Breast epithelium (tissue), 4 donors: ENCODE results near the gene FYN. TPM values are rescaled to one million over a fixed set of nuclear protein-coding genes. Genes with fewer than 3 reads are reported as not detected.

ENCODE experiments used
- DNase-seq, 2 donors: peaks; one replicate each; pipeline ENCODE4 v3.0.0-alpha.2; 2019; ENCODE audit warnings: low spot score in 2 of 2
- H3K27ac ChIP-seq, 2 donors: fragments of 200-600 bp; sonication (generic) in 1 of 2; one replicate each; pipeline ENCODE4 v1.5.1; 2016 to 2019; ENCODE audit warnings: mild to moderate bottlenecking in 1 of 2
- H3K27me3 ChIP-seq, 2 donors: fragments of 200-600 bp; sonication (generic) in 1 of 2; one replicate each; pipeline versions ENCODE4 v1.5.1 to v1.6.0; 2017 to 2019; ENCODE audit warnings: control low read depth in 1 of 2, mild to moderate bottlenecking in 1 of 2
- H3K36me3 ChIP-seq: fragments of 200-600 bp; one replicate; pipeline ENCODE4 v1.5.1; 2019
- H3K4me1 ChIP-seq, 2 donors: fragments of 200-600 bp; sonication (generic); one replicate each; pipeline ENCODE4 v1.5.1; 2016 to 2019; ENCODE audit warnings: control low read depth in 1 of 2
- H3K4me3 ChIP-seq, 3 donors: fragments of 200-600 bp; sonication (generic); 1 replicate in 2 of 3; 2 replicates in 1 of 3; pipeline ENCODE4 v1.5.1; 2016 to 2019; ENCODE audit warnings: mild to moderate bottlenecking in 3 of 3, moderate library complexity in 2 of 3
- H3K9me3 ChIP-seq, 2 donors: fragments of 200-600 bp; sonication (generic) in 1 of 2; one replicate each; pipeline ENCODE4 v1.5.1; 2016 to 2019; ENCODE audit warnings: control low read depth in 1 of 2
- CTCF ChIP-seq, 3 donors: fragments of 450-650 bp; IDR thresholded peaks; one replicate each; pipeline ENCODE4 v1.5.1; 2016 to 2017; ENCODE audit warnings: antibody characterized with exemption in 3 of 3, mild to moderate bottlenecking in 3 of 3, moderate library complexity in 3 of 3
- POLR2A ChIP-seq: fragments of 450-650 bp; IDR thresholded peaks from one replicate; pipeline ENCODE4 v1.6.1; 2016; ENCODE audit warnings: antibody characterized with exemption, mild to moderate bottlenecking, moderate library complexity
- POLR2AphosphoS5 ChIP-seq, 3 donors: sonication (generic); formaldehyde crosslinking; IDR thresholded peaks; one replicate each; pipeline ENCODE4 v1.6.1; 2017; ENCODE audit warnings: antibody characterized with exemption in 3 of 3
- intact Hi-C: fragments of 100-400 bp; cut with DNase I; formaldehyde crosslinking; loops from one replicate; pipeline ENCODE4 v1.15.1; 2023; ENCODE audit warnings: low total_unique reads
- total RNA-seq, 3 donors: library from RNA; depleted of rRNA; stranded (reverse); fragments of >200 nt; gene quantifications; one replicate each; pipeline ENCODE4 v1.1.0, GENCODE V29; 2016

FYN gene
- total RNA-seq, 3 donors from 2014 or later, result 44.8 to 209 (median 111) TPM

- intact Hi-C loops, result loop anchor here (10.0 kb wide), 1 partner anchor 278 kb away; no protein-coding TSS in a partner anchor
- no peaks in the 10 kb centered on the region for H3K36me3 ChIP-seq
- no peak overlapping the region for H3K4me3 ChIP-seq
- H3K27ac ChIP-seq, result no peak overlapping the region
- H3K27me3 ChIP-seq, result no peaks in the 10 kb centered on the region
- no peak for DNase-seq
- TF ChIP-seq POLR2A, result no peak
- TF ChIP-seq CTCF (IDR thresholded peaks at IDR 0.05), result no peak
- no peak for TF ChIP-seq POLR2AphosphoS5 (IDR thresholded peaks at IDR 0.05)
- no peaks in the 10 kb centered on the region for H3K9me3 ChIP-seq
- H3K4me1 ChIP-seq, result peaks cover 0 to 2% of the 10 kb centered on the region in 2 donors
Measured at GRCh38 chr6:111716325-111716724, 156.9 kb downstream of the FYN start.

- Histone ChIP-seq H3K27me3 (no peaks in the 10 kb centered on the region), H3K4me3 (no peak overlapping the region), H3K36me3 (no peaks in the 10 kb centered on the region), H3K9me3 (no peaks in the 10 kb centered on the region), H3K4me1 (peaks cover 0 to 2% of the 10 kb centered on the region in 2 donors), H3K27ac (no peak overlapping the region)
- DNase-seq, result no peak
- TF ChIP-seq CTCF (IDR thresholded peaks at IDR 0.05), result no peak
- no peak for TF ChIP-seq POLR2A
- TF ChIP-seq POLR2AphosphoS5 (IDR thresholded peaks at IDR 0.05), result no peak
- intact Hi-C loops, result loop anchor here (10.0 kb wide), 1 partner anchor 279 kb away; no protein-coding TSS in a partner anchor
Measured at GRCh38 chr6:111715321-111715720, 157.9 kb downstream of the FYN start.

- DNase-seq, result no peak
- TF ChIP-seq POLR2AphosphoS5 (IDR thresholded peaks at IDR 0.05) (no peak), CTCF (IDR thresholded peaks at IDR 0.05) (no peak), POLR2A (no peak)
- Histone ChIP-seq H3K27ac (no peak overlapping the region), H3K36me3 (no peaks in the 10 kb centered on the region), H3K4me3 (no peak overlapping the region), H3K4me1 (peaks cover 0 to 2% of the 10 kb centered on the region in 2 donors), H3K9me3 (no peaks in the 10 kb centered on the region), H3K27me3 (no peaks in the 10 kb centered on the region)
- intact Hi-C loops, result loop anchor here (10.0 kb wide), 1 partner anchor 280 kb away; no protein-coding TSS in a partner anchor
Measured at GRCh38 chr6:111714416-111715270, 158.6 kb downstream of the FYN start.

- DNase-seq, result no peak
- no peak overlapping the region for H3K27ac ChIP-seq
- intact Hi-C loops, result loop anchor here (10.0 kb wide), 1 partner anchor 281 kb away; no protein-coding TSS in a partner anchor
Measured at GRCh38 chr6:111713811-111714210, 159.4 kb downstream of the FYN start.

More at GRCh38 chr6:111713811-111714210, 159.4 kb downstream of the FYN start:
- no peaks in the 10 kb centered on the region for H3K36me3 ChIP-seq
- no peak overlapping the region for H3K4me3 ChIP-seq
- H3K27me3 ChIP-seq, result no peaks in the 10 kb centered on the region
- peaks cover 0 to 2% of the 10 kb centered on the region in 2 donors for H3K4me1 ChIP-seq
- no peaks in the 10 kb centered on the region for H3K9me3 ChIP-seq
- no peak for TF ChIP-seq CTCF (IDR thresholded peaks at IDR 0.05)
- no peak for TF ChIP-seq POLR2AphosphoS5 (IDR thresholded peaks at IDR 0.05)
- no peak for TF ChIP-seq POLR2A
